Hematopoietic multipotent progenitor cell (in vitro differentiated cells): Measurements from ENCODE around the gene CYTH1. TPM values are rescaled to one million over a fixed set of nuclear protein-coding genes. Genes with fewer than 3 reads are reported as not detected.

Experiments
- DNase-seq, 3 donors: peaks; one replicate each; pipeline ENCODE4 v3.0.0-alpha.2; 2011 to 2015; ENCODE audit warnings: low read depth in 2 of 3, low spot score in 2 of 3
- total RNA-seq: library from RNA; depleted of rRNA; stranded (reverse); fragments of >200 nt; gene quantifications from one replicate; pipeline ENCODE4 v1.2.3, GENCODE V29; 2012

CYTH1 gene
- total RNA-seq = 49.0 TPM

GRCh38 chr17:78781893-78782304 is at the start of gene CYTH1:
TSS of gene CYTH1 (minus strand) at chr17:78782273. CDS start at chr17:78782223, 50 bp downstream.
- no peak for DNase-seq

GRCh38 chr17:78829477-78829876 is 47.4 kb upstream of the CYTH1 start:
- no peak for DNase-seq

- DNase-seq = no peak
These were observed 46.6 kb upstream of the CYTH1 start for GRCh38 chr17:78828470-78829185.

- DNase-seq = no peak
These were observed 44.9 kb upstream of the CYTH1 start for GRCh38 chr17:78826836-78827509.

GRCh38 chr17:78826421-78826820 is 44.3 kb upstream of the CYTH1 start:
- DNase-seq = no peak

- no peak for DNase-seq
These were observed 43.6 kb upstream of the CYTH1 start for GRCh38 chr17:78825696-78826095.

GRCh38 chr17:78824240-78824639 is 42.2 kb upstream of the CYTH1 start:
- DNase-seq = no peak

- DNase-seq = no peak
These were observed 41.4 kb upstream of the CYTH1 start for GRCh38 chr17:78823282-78824046.

- DNase-seq = no peak
These were observed 40.5 kb upstream of the CYTH1 start for GRCh38 chr17:78822552-78822951.

- DNase-seq = no peak
These were observed 39.9 kb upstream of the CYTH1 start for GRCh38 chr17:78821961-78822360.

GRCh38 chr17:78820841-78821240 is 38.8 kb upstream of the CYTH1 start:
- DNase-seq = no peak

GRCh38 chr17:78819806-78820792 is 38.0 kb upstream of the CYTH1 start:
- no peak for DNase-seq

GRCh38 chr17:78819402-78819801 is 37.3 kb upstream of the CYTH1 start:
- DNase-seq = no peak

GRCh38 chr17:78818932-78819331 is 36.9 kb upstream of the CYTH1 start:
- peak; percentile 54 to 96 (median 88) for DNase-seq

GRCh38 chr17:78818152-78818846 is 36.2 kb upstream of the CYTH1 start:
- DNase-seq = no peak

GRCh38 chr17:78817123-78817522 is 35.0 kb upstream of the CYTH1 start:
- DNase-seq = peak; percentile 37 to 76 (median 49)

- DNase-seq = no peak
These were observed 33.6 kb upstream of the CYTH1 start for GRCh38 chr17:78815696-78816095.

GRCh38 chr17:78812855-78813254 is 30.8 kb upstream of the CYTH1 start:
- DNase-seq = no peak

GRCh38 chr17:78808163-78808562 is 26.1 kb upstream of the CYTH1 start:
- no peak for DNase-seq

- peak; percentile 39 to 62 (median 58) for DNase-seq
These were observed 24.4 kb upstream of the CYTH1 start for GRCh38 chr17:78806451-78806850.
